ENCODE data around the gene SELENOH. TPM values are rescaled to one million over a fixed set of nuclear protein-coding genes. Genes with fewer than 3 reads are reported as not detected.

The SELENOH gene
- total and polyA plus RNA-seq, 9 of the 15 experiments (the other 6 are each of a cell fraction or from before 2014, with no cell fraction given): 16.6 to 299 (median 118) TPM

DNA sequence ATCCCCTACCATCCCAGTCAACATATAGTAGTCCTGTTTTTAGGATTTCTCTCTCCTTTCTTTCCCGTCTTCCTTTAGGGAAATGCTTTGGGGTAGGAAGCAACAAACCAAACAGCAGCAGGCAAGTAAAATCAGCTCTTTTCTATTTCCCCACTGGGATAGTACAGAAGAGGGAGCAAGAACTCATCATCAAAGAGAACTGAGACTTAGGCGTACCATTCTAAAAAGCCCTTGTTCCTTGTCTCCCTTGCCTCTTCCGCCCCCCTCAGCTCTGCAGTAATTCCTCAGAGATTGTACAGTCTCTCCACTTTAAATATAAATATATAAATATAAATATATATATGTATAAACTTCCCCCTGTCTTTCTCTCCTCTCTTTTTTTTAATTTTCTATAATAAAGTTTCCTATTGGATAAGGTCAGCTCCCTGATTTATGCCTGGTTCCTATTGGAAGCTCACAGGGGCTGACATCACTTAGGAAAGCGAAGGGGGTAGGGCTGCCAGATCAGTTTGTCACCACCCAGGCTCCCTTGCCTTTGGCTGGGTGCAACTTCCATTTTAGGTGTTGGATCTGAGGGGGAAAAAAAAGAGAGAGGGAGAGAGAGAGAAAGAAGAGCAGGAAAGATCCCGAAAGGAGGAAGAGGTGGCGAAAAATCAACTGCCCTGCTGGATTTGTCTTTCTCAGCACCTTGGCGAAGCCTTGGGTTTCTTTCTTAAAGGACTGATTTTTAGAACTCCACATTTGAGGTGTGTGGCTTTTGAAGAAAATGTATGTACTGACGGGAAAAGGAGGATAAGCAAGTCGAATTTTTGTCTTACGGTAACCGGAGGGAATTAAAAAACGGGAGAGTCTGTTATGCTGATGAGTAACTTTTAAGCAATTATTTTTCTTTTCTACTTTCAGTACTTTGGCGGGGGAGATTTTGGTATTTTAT is 20.3 kb downstream of the SELENOH start, which contains the start of gene CTNND1 (continued):
- TF ChIP-seq TSC22D4 (tag; IDR thresholded peaks at IDR 0.05) (no peak), ZNF766 (CRISPR knock-in tag; conservative IDR thresholded peaks at IDR 0.05) (no peak; the same call in 1 of the 2 replicates), ZNF830 (CRISPR knock-in tag; IDR thresholded peaks at IDR 0.05) (no peak), ARID1B (IDR thresholded peaks at IDR 0.05) (peak; percentile 16; the same call in 1 of the 2 replicates), RBM25 (IDR thresholded peaks at IDR 0.05; ENCODE audit: low read depth, low read length, severe bottlenecking) (peak; percentile 91), ZKSCAN8 (CRISPR knock-in tag; IDR thresholded peaks at IDR 0.05) (0 out of 2 replicates have a peak, but pooled peaks have one; percentile 36), ZNF324 (CRISPR knock-in tag; IDR thresholded peaks at IDR 0.05) (no peak), ZNF24 (IDR thresholded peaks at IDR 0.05) (no peak), ZBTB26 (CRISPR knock-in tag; IDR thresholded peaks at IDR 0.05) (0 out of 2 replicates have a peak, but pooled peaks have one; percentile 66), MTA3 (IDR thresholded peaks at IDR 0.05; ENCODE audit: borderline replicate concordance) (peak; percentile 60; the same call in 1 of the 2 replicates), HBP1 (CRISPR knock-in tag; IDR thresholded peaks at IDR 0.05) (peak; percentile 58), STAT5A (IDR thresholded peaks at IDR 0.05; ENCODE audit: borderline replicate concordance, low read length) (no peak), SMARCB1 (IDR thresholded peaks at IDR 0.05; ENCODE audit: insufficient read length, low read depth) (no peak), ELF1 (tag; IDR thresholded peaks at IDR 0.05) (no peak), ZNF655 (CRISPR knock-in tag; IDR thresholded peaks at IDR 0.05) (no peak), ZNF277 (CRISPR knock-in tag; IDR thresholded peaks at IDR 0.05; ENCODE audit: borderline replicate concordance) (no peak)
- TF ChIP-seq, protein P1, sequence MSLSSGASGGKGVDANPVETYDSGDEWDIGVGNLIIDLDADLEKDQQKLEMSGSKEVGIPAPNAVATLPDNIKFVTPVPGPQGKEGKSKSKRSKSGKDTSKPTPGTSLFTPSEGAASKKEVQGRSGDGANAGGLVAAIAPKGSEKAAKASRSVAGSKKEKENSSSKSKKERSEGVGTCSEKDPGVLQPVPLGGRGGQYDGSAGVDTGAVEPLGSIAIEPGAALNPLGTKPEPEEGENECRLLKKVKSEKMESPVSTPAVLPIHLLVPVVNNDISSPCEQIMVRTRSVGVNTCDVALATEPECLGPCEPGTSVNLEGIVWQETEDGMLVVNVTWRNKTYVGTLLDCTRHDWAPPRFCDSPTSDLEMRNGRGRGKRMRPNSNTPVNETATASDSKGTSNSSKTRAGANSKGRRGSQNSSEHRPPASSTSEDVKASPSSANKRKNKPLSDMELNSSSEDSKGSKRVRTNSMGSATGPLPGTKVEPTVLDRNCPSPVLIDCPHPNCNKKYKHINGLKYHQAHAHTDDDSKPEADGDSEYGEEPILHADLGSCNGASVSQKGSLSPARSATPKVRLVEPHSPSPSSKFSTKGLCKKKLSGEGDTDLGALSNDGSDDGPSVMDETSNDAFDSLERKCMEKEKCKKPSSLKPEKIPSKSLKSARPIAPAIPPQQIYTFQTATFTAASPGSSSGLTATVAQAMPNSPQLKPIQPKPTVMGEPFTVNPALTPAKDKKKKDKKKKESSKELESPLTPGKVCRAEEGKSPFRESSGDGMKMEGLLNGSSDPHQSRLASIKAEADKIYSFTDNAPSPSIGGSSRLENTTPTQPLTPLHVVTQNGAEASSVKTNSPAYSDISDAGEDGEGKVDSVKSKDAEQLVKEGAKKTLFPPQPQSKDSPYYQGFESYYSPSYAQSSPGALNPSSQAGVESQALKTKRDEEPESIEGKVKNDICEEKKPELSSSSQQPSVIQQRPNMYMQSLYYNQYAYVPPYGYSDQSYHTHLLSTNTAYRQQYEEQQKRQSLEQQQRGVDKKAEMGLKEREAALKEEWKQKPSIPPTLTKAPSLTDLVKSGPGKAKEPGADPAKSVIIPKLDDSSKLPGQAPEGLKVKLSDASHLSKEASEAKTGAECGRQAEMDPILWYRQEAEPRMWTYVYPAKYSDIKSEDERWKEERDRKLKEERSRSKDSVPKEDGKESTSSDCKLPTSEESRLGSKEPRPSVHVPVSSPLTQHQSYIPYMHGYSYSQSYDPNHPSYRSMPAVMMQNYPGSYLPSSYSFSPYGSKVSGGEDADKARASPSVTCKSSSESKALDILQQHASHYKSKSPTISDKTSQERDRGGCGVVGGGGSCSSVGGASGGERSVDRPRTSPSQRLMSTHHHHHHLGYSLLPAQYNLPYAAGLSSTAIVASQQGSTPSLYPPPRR (CRISPR knock-in tag; IDR thresholded peaks at IDR 0.05; ENCODE audit: borderline replicate concordance): no peak

All from K562 (cell line).